Neuronal stem cell (in vitro differentiated cells): Measurements from ENCODE around the gene CRADD.

Source experiments
- DNase-seq: peaks from one replicate; pipeline ENCODE4 v3.0.0-alpha.2; 2013; ENCODE audit warnings: low spot score
- H2AFZ ChIP-seq: one replicate; pipeline ENCODE4 v1.6.1; 2013; ENCODE audit warnings: mild to moderate bottlenecking, low read length, inconsistent platforms
- H2AK5ac ChIP-seq: 2 replicates; pipeline ENCODE4 v1.6.1; 2013; ENCODE audit warnings: low read depth, mild to moderate bottlenecking, inconsistent platforms, low read length, moderate library complexity, mixed read lengths
- H2BK120ac ChIP-seq: 2 replicates; pipeline ENCODE4 v1.6.1; 2013; ENCODE audit warnings: low read depth, mild to moderate bottlenecking, inconsistent platforms, low read length, moderate library complexity, mixed read lengths
- H2BK12ac ChIP-seq: one replicate; pipeline ENCODE4 v1.6.1; 2013; ENCODE audit warnings: low read length, inconsistent platforms
- H2BK15ac ChIP-seq: 2 replicates; pipeline ENCODE4 v1.6.1; 2013; ENCODE audit warnings: mild to moderate bottlenecking, low read length, inconsistent platforms, mixed read lengths
- H2BK5ac ChIP-seq: one replicate; pipeline ENCODE4 v1.6.1; 2013; ENCODE audit warnings: inconsistent platforms, mild to moderate bottlenecking, low read length, moderate library complexity
- H3K14ac ChIP-seq: one replicate; pipeline ENCODE4 v1.6.1; 2013; ENCODE audit warnings: low read length, inconsistent platforms
- H3K18ac ChIP-seq: 2 replicates; pipeline ENCODE4 v1.6.1; 2013; ENCODE audit warnings: low read length, inconsistent platforms
- H3K23ac ChIP-seq: 2 replicates; pipeline ENCODE4 v1.6.1; 2013; ENCODE audit warnings: low read depth, mild to moderate bottlenecking, mixed read lengths, low read length, inconsistent platforms; ENCODE audit not compliant: poor library complexity
- H3K27ac ChIP-seq: replicated peaks from 3 replicates; pipeline ENCODE4 v1.5.1; 2013; ENCODE audit warnings: low read length, inconsistent platforms
- H3K27me3 ChIP-seq, 3 experiments: 2 replicates each; pipeline ENCODE4 v1.6.1; 2013; ENCODE audit warnings: low read length in 3 of 3, mild to moderate bottlenecking in 2 of 3, inconsistent platforms in 1 of 3, low read depth in 1 of 3, mixed read lengths in 1 of 3, moderate library complexity in 1 of 3; ENCODE audit not compliant: control insufficient read depth in 3 of 3, insufficient read depth in 3 of 3
- H3K36me3 ChIP-seq, 2 donors: replicated peaks in 1 of 2; 2 replicates each; pipeline ENCODE4 v1.6.1; 2013; ENCODE audit warnings: low read length in 2 of 2; ENCODE audit not compliant: control insufficient read depth in 2 of 2, insufficient read depth in 2 of 2
- H3K4ac ChIP-seq: 2 replicates; pipeline ENCODE4 v1.6.1; 2013; ENCODE audit warnings: inconsistent platforms, mild to moderate bottlenecking, low read length, moderate library complexity
- H3K4me1 ChIP-seq, 2 donors: 1 replicate in 1 of 2; 2 replicates in 1 of 2; pipeline ENCODE4 v1.6.1; 2013; ENCODE audit warnings: low read length in 2 of 2, low read depth in 1 of 2; ENCODE audit not compliant: control insufficient read depth in 2 of 2, insufficient read depth in 1 of 2
- H3K4me2 ChIP-seq: one replicate; pipeline ENCODE4 v1.6.1; 2013; ENCODE audit warnings: mild to moderate bottlenecking, low read length, inconsistent platforms; ENCODE audit not compliant: insufficient read depth, poor library complexity, severe bottlenecking
- H3K4me3 ChIP-seq, 2 donors: 2 replicates each; pipeline ENCODE4 v1.5.1; 2013; ENCODE audit warnings: low read length in 2 of 2, mild to moderate bottlenecking in 2 of 2, inconsistent platforms in 1 of 2, moderate library complexity in 1 of 2
- H3K79me1 ChIP-seq: one replicate; pipeline ENCODE4 v1.6.1; 2013; ENCODE audit warnings: low read depth, mild to moderate bottlenecking, inconsistent platforms, low read length, moderate library complexity
- H3K9ac ChIP-seq: one replicate; pipeline ENCODE4 v1.6.1; 2013; ENCODE audit warnings: mild to moderate bottlenecking, low read depth, low read length, inconsistent platforms; ENCODE audit not compliant: poor library complexity
- H3K9me3 ChIP-seq, 2 donors: replicated peaks in 1 of 2; 2 replicates each; pipeline versions ENCODE3 to v1.6.1; 2013; ENCODE audit warnings: low read length in 2 of 2, mild to moderate bottlenecking in 2 of 2, inconsistent platforms in 1 of 2, low read depth in 1 of 2, mixed read lengths in 1 of 2, moderate library complexity in 1 of 2; ENCODE audit not compliant: control insufficient read depth in 2 of 2, insufficient read depth in 1 of 2
- H4K8ac ChIP-seq: one replicate; pipeline ENCODE4 v1.6.1; 2013; ENCODE audit warnings: low read depth, mild to moderate bottlenecking, inconsistent platforms, low read length, moderate library complexity
- H4K91ac ChIP-seq: one replicate; pipeline ENCODE4 v1.6.1; 2013; ENCODE audit warnings: low read length, low read depth, mild to moderate bottlenecking, inconsistent platforms; ENCODE audit not compliant: poor library complexity
- WGBS, 2 donors: extraction: QIAGEN DNeasy Blood & Tissue Kit; methylation state at CpG; one replicate each; pipeline ENCODE4 v1.1.7; 2013; ENCODE audit warnings: missing lambda C conversion rate in 2 of 2, mixed read lengths in 1 of 2; ENCODE audit not compliant: insufficient read length in 2 of 2, insufficient replicate concordance in 1 of 2; ENCODE audit errors: extremely low coverage in 2 of 2; 5-methylcytosine and 5-hydroxymethylcytosine counted together

The CRADD gene

GRCh38 chr12:93743999-93744689 lies 67.0 kb downstream of the CRADD start:
- H3K18ac ChIP-seq = no peak overlapping the region
- no peak overlapping the region for H2BK5ac ChIP-seq
- no peaks in the 10 kb centered on the region for H3K79me1 ChIP-seq
- peaks cover 0 to 9% of the 10 kb centered on the region in 2 donors for H3K4me1 ChIP-seq
- H3K4ac ChIP-seq = no peak overlapping the region
- H3K4me3 ChIP-seq = no peak overlapping the region
- no peak overlapping the region for H2BK12ac ChIP-seq
- no peak overlapping the region for H2AFZ ChIP-seq
- no peak overlapping the region for H3K4me2 ChIP-seq
- H4K8ac ChIP-seq = no peak overlapping the region
- H3K14ac ChIP-seq = no peak overlapping the region
- H3K23ac ChIP-seq = no peak overlapping the region
- no peaks in the 10 kb centered on the region for H3K36me3 ChIP-seq
- DNase-seq = no peak
- no peak overlapping the region for H3K27ac ChIP-seq
- no CpG with 5 or more reads among the region's 4 CpGs for WGBS, 2 donors
- no peak overlapping the region for H2AK5ac ChIP-seq
- peaks cover 0 to 6% (median 0%) of the 10 kb centered on the region in 3 experiments for H3K27me3 ChIP-seq
- H4K91ac ChIP-seq = no peak overlapping the region
- H3K9ac ChIP-seq = no peak overlapping the region
- H2BK15ac ChIP-seq = no peak overlapping the region
- no peak overlapping the region for H2BK120ac ChIP-seq
- no peaks in the 10 kb centered on the region for H3K9me3 ChIP-seq

- Histone ChIP-seq H3K14ac (no peak overlapping the region), H3K4me2 (no peak overlapping the region), H3K36me3 (no peaks in the 10 kb centered on the region), H3K4me1 (peaks cover 0 to 4% of the 10 kb centered on the region in 2 donors), H3K9me3 (no peaks in the 10 kb centered on the region), H2AK5ac (no peak overlapping the region), H2BK120ac (no peak overlapping the region), H3K4me3 (no peak overlapping the region), H4K91ac (no peak overlapping the region), H2AFZ (no peak overlapping the region), H2BK5ac (no peak overlapping the region), H3K27me3 (peaks cover 0 to 6% (median 0%) of the 10 kb centered on the region in 3 experiments), H4K8ac (no peak overlapping the region), H3K9ac (no peak overlapping the region), H3K4ac (no peak overlapping the region), H3K23ac (no peak overlapping the region), H3K18ac (no peak overlapping the region), H3K27ac (no peak overlapping the region), H2BK15ac (no peak overlapping the region), H3K79me1 (no peaks in the 10 kb centered on the region), H2BK12ac (no peak overlapping the region)
- no CpG with 5 or more reads among the region's 2 CpGs for WGBS, 2 donors
- DNase-seq = no peak
Observed at GRCh38 chr12:93745286-93745685, 68.1 kb downstream of the CRADD start.

GRCh38 chr12:93746572-93747168 lies 69.5 kb downstream of the CRADD start:
- no peaks in the 10 kb centered on the region for H3K79me1 ChIP-seq
- peaks cover 0 to 6% of the 10 kb centered on the region in 2 donors for H3K4me1 ChIP-seq
- no peak overlapping the region for H3K4me3 ChIP-seq
- no peak overlapping the region for H3K27ac ChIP-seq
- no peak overlapping the region for H3K18ac ChIP-seq
- H3K14ac ChIP-seq = no peak overlapping the region
- no peak overlapping the region for H2BK5ac ChIP-seq
- H3K9ac ChIP-seq = no peak overlapping the region
- H3K4me2 ChIP-seq = no peak overlapping the region
- no peak overlapping the region for H4K8ac ChIP-seq
- H3K27me3 ChIP-seq = peaks cover 0 to 6% (median 0%) of the 10 kb centered on the region in 3 experiments
- no peak overlapping the region for H3K4ac ChIP-seq
- DNase-seq = no peak
- H3K36me3 ChIP-seq = no peaks in the 10 kb centered on the region
- no peak overlapping the region for H2AK5ac ChIP-seq
- no peak overlapping the region for H3K23ac ChIP-seq
- no peak overlapping the region for H2BK15ac ChIP-seq
- H2BK12ac ChIP-seq = no peak overlapping the region
- no peak overlapping the region for H2BK120ac ChIP-seq
- no peak overlapping the region for H4K91ac ChIP-seq
- H3K9me3 ChIP-seq = no peaks in the 10 kb centered on the region
- H2AFZ ChIP-seq = no peak overlapping the region
- no CpG with 5 or more reads among the region's 4 CpGs for WGBS, 2 donors

GRCh38 chr12:93748672-93749383 lies 71.7 kb downstream of the CRADD start:
- H3K27ac ChIP-seq = no peak overlapping the region
- no CpG with 5 or more reads among the region's 2 CpGs for WGBS, 2 donors
- H3K9ac ChIP-seq = no peak overlapping the region
- H2BK5ac ChIP-seq = no peak overlapping the region
- H3K4me3 ChIP-seq = no peak overlapping the region
- DNase-seq = no peak
- H3K4me2 ChIP-seq = no peak overlapping the region
- H3K14ac ChIP-seq = no peak overlapping the region
- H3K4ac ChIP-seq = no peak overlapping the region
- no peak overlapping the region for H2BK12ac ChIP-seq
- H4K8ac ChIP-seq = no peak overlapping the region
- no peak overlapping the region for H2BK15ac ChIP-seq
- no peaks in the 10 kb centered on the region for H3K79me1 ChIP-seq
- no peaks in the 10 kb centered on the region for H3K27me3 ChIP-seq
- H2AK5ac ChIP-seq = no peak overlapping the region
- peaks cover 0 to 2% of the 10 kb centered on the region in 2 donors for H3K4me1 ChIP-seq
- no peak overlapping the region for H3K18ac ChIP-seq
- no peak overlapping the region for H2AFZ ChIP-seq
- no peaks in the 10 kb centered on the region for H3K36me3 ChIP-seq
- H3K23ac ChIP-seq = no peak overlapping the region
- H2BK120ac ChIP-seq = no peak overlapping the region
- H3K9me3 ChIP-seq = peaks cover 0 to 5% of the 10 kb centered on the region in 2 donors
- no peak overlapping the region for H4K91ac ChIP-seq
